ENCODE data around the gene ADCK1.
"Not testable (repeated sequence)": the region's sequence is repeated elsewhere in the genome, so short reads cannot be mapped to it uniquely, and the experiment has no call there.

ADCK1 gene

GRCh38 chr14:77763978-77764377 lies 35.9 kb upstream of the ADCK1 start:
- no peak for DNase-seq (ENCODE audit: extremely low read depth, low read depth)
- no peak for TF ChIP-seq CTCF (IDR thresholded peaks at IDR 0.05; ENCODE audit: low read depth, low read length)

GRCh38 chr14:77768442-77769069 lies 31.4 kb upstream of the ADCK1 start:
- not testable (repeated sequence) for DNase-seq (ENCODE audit: extremely low read depth, low read depth)

GRCh38 chr14:77773966-77774365 lies 25.9 kb upstream of the ADCK1 start:
- DNase-seq (ENCODE audit: extremely low read depth, low read depth), result not testable (repeated sequence)

GRCh38 chr14:77782202-77782601 lies 17.7 kb upstream of the ADCK1 start:
- no peak for DNase-seq (ENCODE audit: extremely low read depth, low read depth)
- TF ChIP-seq CTCF (IDR thresholded peaks at IDR 0.05; ENCODE audit: low read depth, low read length), result no peak

- DNase-seq (ENCODE audit: extremely low read depth, low read depth), result no peak
- TF ChIP-seq CTCF (IDR thresholded peaks at IDR 0.05; ENCODE audit: low read depth, low read length), result no peak
These were observed 13.8 kb upstream of the ADCK1 start for GRCh38 chr14:77786148-77786547.

- TF ChIP-seq CTCF (IDR thresholded peaks at IDR 0.05; ENCODE audit: low read depth, low read length), result no peak
- no peak for DNase-seq (ENCODE audit: extremely low read depth, low read depth)
These were observed 9.2 kb upstream of the ADCK1 start for GRCh38 chr14:77790566-77791224.

GRCh38 chr14:77791225-77791600 lies 8.7 kb upstream of the ADCK1 start:
- no peak for TF ChIP-seq CTCF (IDR thresholded peaks at IDR 0.05; ENCODE audit: low read depth, low read length)
- DNase-seq (ENCODE audit: extremely low read depth, low read depth), result no peak

- DNase-seq (ENCODE audit: extremely low read depth, low read depth), result not testable (repeated sequence)
These were observed 6.7 kb upstream of the ADCK1 start for GRCh38 chr14:77793255-77793654.

- no peak for DNase-seq (ENCODE audit: extremely low read depth, low read depth)
- TF ChIP-seq CTCF (IDR thresholded peaks at IDR 0.05; ENCODE audit: low read depth, low read length), result no peak
These were observed 5.6 kb upstream of the ADCK1 start for GRCh38 chr14:77794357-77794756.

GRCh38 chr14:77799456-77799855 lies 453 bp upstream of the ADCK1 start:
- not testable (repeated sequence) for DNase-seq (ENCODE audit: extremely low read depth, low read depth)

Measured in AG09319 (cell line).